ENCODE measurements around the gene GSTA2. TPM values are rescaled to one million over a fixed set of nuclear protein-coding genes. Genes with fewer than 3 reads are reported as not detected.
"Not testable (repeated sequence)": the region's sequence is repeated elsewhere in the genome, so short reads cannot be mapped to it uniquely, and the experiment has no call there.

Gene GSTA2
- total RNA-seq, 2 experiments from 2014 or later, result not detected

GRCh38 chr6:52786249-52786956, 23.1 kb upstream of the GSTA2 start:
- Mint-ChIP-seq H3K27ac (no peak overlapping the region), H3K4me1 (no peaks in the 10 kb centered on the region), H3K36me3 (ENCODE audit: low read depth) (no peaks in the 10 kb centered on the region), H3K9me3 (ENCODE audit: low read depth) (no peaks in the 10 kb centered on the region), H3K27me3 (peaks cover 3% of the 10 kb centered on the region), H3K4me3 (no peak overlapping the region)
- intact Hi-C loops (cut with DNase I, micrococcal nuclease), result loop anchor here in 1 of 2 experiments (1.0 kb wide), 1 partner anchor 40 kb away; no protein-coding TSS in a partner anchor
- ChIA-PET POLR2A (no interaction called here), CTCF (interaction anchor here (0.6 to 0.7 kb wide), 2 partner anchors 307 to 311 kb away, joined by 3 to 4 read pairs; no protein-coding TSS in a partner anchor)
- ATAC-seq (no peak), DNase-seq (no peak)

GRCh38 chr6:52782696-52783274, 19.5 kb upstream of the GSTA2 start:
- POLR2A ChIA-PET; H3K27ac Mint-ChIP-seq; ATAC-seq; intact Hi-C loops (cut with DNase I, micrococcal nuclease); H3K9me3 Mint-ChIP-seq (ENCODE audit: low read depth); H3K4me3 Mint-ChIP-seq; CTCF ChIA-PET; H3K36me3 Mint-ChIP-seq (ENCODE audit: low read depth); DNase-seq; H3K4me1 Mint-ChIP-seq: not testable (repeated sequence)
- peaks cover 14% of the 10 kb centered on the region for H3K27me3 Mint-ChIP-seq

- H3K27me3 Mint-ChIP-seq, result peaks cover 13% of the 10 kb centered on the region
- H3K4me3 Mint-ChIP-seq; H3K27ac Mint-ChIP-seq; POLR2A ChIA-PET; ATAC-seq; intact Hi-C loops (cut with DNase I, micrococcal nuclease); DNase-seq; H3K36me3 Mint-ChIP-seq (ENCODE audit: low read depth); H3K9me3 Mint-ChIP-seq (ENCODE audit: low read depth); H3K4me1 Mint-ChIP-seq; CTCF ChIA-PET: not testable (repeated sequence)
Observed at GRCh38 chr6:52782209-52782608, 18.9 kb upstream of the GSTA2 start.

GRCh38 chr6:52779237-52779636, 16.0 kb upstream of the GSTA2 start:
- Mint-ChIP-seq H3K4me3 (no peak overlapping the region), H3K4me1 (no peaks in the 10 kb centered on the region), H3K9me3 (ENCODE audit: low read depth) (no peaks in the 10 kb centered on the region), H3K27ac (no peak overlapping the region), H3K27me3 (peaks cover 18% of the 10 kb centered on the region), H3K36me3 (ENCODE audit: low read depth) (no peaks in the 10 kb centered on the region)
- intact Hi-C loops (cut with DNase I, micrococcal nuclease), result no loop called here
- no peak for DNase-seq
- no peak for ATAC-seq
- CTCF ChIA-PET, result no interaction called here
- POLR2A ChIA-PET, result no interaction called here

- POLR2A ChIA-PET; intact Hi-C loops (cut with DNase I, micrococcal nuclease); ATAC-seq; H3K27ac Mint-ChIP-seq; H3K4me1 Mint-ChIP-seq; H3K9me3 Mint-ChIP-seq (ENCODE audit: low read depth); DNase-seq; H3K4me3 Mint-ChIP-seq; CTCF ChIA-PET; H3K36me3 Mint-ChIP-seq (ENCODE audit: low read depth): not testable (repeated sequence)
- H3K27me3 Mint-ChIP-seq, result peaks cover 18% of the 10 kb centered on the region
Observed at GRCh38 chr6:52776711-52777351, 13.6 kb upstream of the GSTA2 start.

- POLR2A ChIA-PET; H3K27ac Mint-ChIP-seq; H3K4me3 Mint-ChIP-seq; H3K36me3 Mint-ChIP-seq (ENCODE audit: low read depth); H3K9me3 Mint-ChIP-seq (ENCODE audit: low read depth); DNase-seq; ATAC-seq; CTCF ChIA-PET; H3K4me1 Mint-ChIP-seq; intact Hi-C loops (cut with DNase I, micrococcal nuclease); H3K27me3 Mint-ChIP-seq: not testable (repeated sequence)
Observed at GRCh38 chr6:52769399-52769798, 6.1 kb upstream of the GSTA2 start.

- H3K27me3 Mint-ChIP-seq; H3K27ac Mint-ChIP-seq; intact Hi-C loops (cut with DNase I, micrococcal nuclease); H3K4me1 Mint-ChIP-seq; CTCF ChIA-PET; H3K9me3 Mint-ChIP-seq (ENCODE audit: low read depth); ATAC-seq; H3K4me3 Mint-ChIP-seq; H3K36me3 Mint-ChIP-seq (ENCODE audit: low read depth); POLR2A ChIA-PET; DNase-seq: not testable (repeated sequence)
Observed at GRCh38 chr6:52767658-52768057, 4.4 kb upstream of the GSTA2 start.

- POLR2A ChIA-PET; H3K36me3 Mint-ChIP-seq (ENCODE audit: low read depth); H3K27ac Mint-ChIP-seq; intact Hi-C loops (cut with DNase I, micrococcal nuclease); H3K4me1 Mint-ChIP-seq; CTCF ChIA-PET; H3K27me3 Mint-ChIP-seq; ATAC-seq; H3K4me3 Mint-ChIP-seq; DNase-seq; H3K9me3 Mint-ChIP-seq (ENCODE audit: low read depth): not testable (repeated sequence)
Observed at GRCh38 chr6:52761673-52762491, 1.4 kb downstream of the GSTA2 start.

GRCh38 chr6:52760105-52760765, 3.0 kb downstream of the GSTA2 start:
- H3K36me3 Mint-ChIP-seq (ENCODE audit: low read depth), result no peaks in the 10 kb centered on the region
- H3K9me3 Mint-ChIP-seq (ENCODE audit: low read depth), result no peaks in the 10 kb centered on the region
- no peaks in the 10 kb centered on the region for H3K4me1 Mint-ChIP-seq
- no peak overlapping the region for H3K4me3 Mint-ChIP-seq
- no peak overlapping the region for H3K27ac Mint-ChIP-seq
- H3K27me3 Mint-ChIP-seq, result peaks cover 5% of the 10 kb centered on the region
- DNase-seq (no peak), ATAC-seq (no peak)
- ChIA-PET CTCF (interaction anchor here (0.7 kb wide), 1 partner anchor 48 kb away, joined by 3 read pairs; no protein-coding TSS in a partner anchor), POLR2A (no interaction called here)
- intact Hi-C loops (cut with DNase I, micrococcal nuclease), result no loop called here

- H3K27me3 Mint-ChIP-seq, result peaks cover 8% of the 10 kb centered on the region
- DNase-seq, result no peak
- H3K9me3 Mint-ChIP-seq (ENCODE audit: low read depth), result no peaks in the 10 kb centered on the region
- H3K4me1 Mint-ChIP-seq, result no peaks in the 10 kb centered on the region
- intact Hi-C loops (cut with DNase I, micrococcal nuclease), result no loop called here
- ChIA-PET CTCF (interaction anchor here (0.7 kb wide), 1 partner anchor 19 kb away, joined by 3 read pairs; no protein-coding TSS in a partner anchor), POLR2A (no interaction called here)
- ATAC-seq, result no peak
- no peak overlapping the region for H3K4me3 Mint-ChIP-seq
- no peak overlapping the region for H3K27ac Mint-ChIP-seq
- H3K36me3 Mint-ChIP-seq (ENCODE audit: low read depth), result no peaks in the 10 kb centered on the region
Observed at GRCh38 chr6:52759085-52759484, 4.2 kb downstream of the GSTA2 start.

- DNase-seq; H3K4me3 Mint-ChIP-seq; H3K27ac Mint-ChIP-seq; CTCF ChIA-PET; H3K9me3 Mint-ChIP-seq (ENCODE audit: low read depth); H3K36me3 Mint-ChIP-seq (ENCODE audit: low read depth); H3K4me1 Mint-ChIP-seq; POLR2A ChIA-PET; ATAC-seq; intact Hi-C loops (cut with DNase I, micrococcal nuclease): not testable (repeated sequence)
- H3K27me3 Mint-ChIP-seq, result peaks cover 14% of the 10 kb centered on the region
Observed at GRCh38 chr6:52757651-52758338, 5.5 kb downstream of the GSTA2 start.

Data from activated CD4-positive, alpha-beta T cell treated with anti-CD3 and anti-CD28 coated beads for 36 hours (primary cell).